HepG2 (cell line): ENCODE data around the gene RPS2. TPM values are rescaled to one million over a fixed set of nuclear protein-coding genes. Genes with fewer than 3 reads are reported as not detected.

Source experiments
- ARHGAP35 ChIP-seq: sonication (generic); formaldehyde crosslinking; IDR thresholded peaks from 2 replicates; pipeline ENCODE4 v1.9.0; 2022; ENCODE audit warnings: mild to moderate bottlenecking, inconsistent platforms, moderate library complexity, missing genetic modification reagents, borderline replicate concordance
- CHD4 ChIP-seq: fragments of 200-600 bp; sonication (generic); IDR thresholded peaks from 2 replicates; pipeline ENCODE4 v1.7.0; 2017; ENCODE audit warnings: mild to moderate bottlenecking, low read length, borderline replicate concordance
- CTCF ChIP-seq: sonication (generic); formaldehyde crosslinking; IDR thresholded peaks from 2 replicates; pipeline ENCODE4 v1.5.0; 2020; ENCODE audit warnings: mild to moderate bottlenecking, missing genetic modification reagents, moderate library complexity
- HIC2 ChIP-seq: sonication (generic); formaldehyde crosslinking; IDR thresholded peaks from 2 replicates; pipeline ENCODE4 v1.9.0; 2022; ENCODE audit warnings: low read depth, missing genetic modification reagents
- HOXA5 ChIP-seq: sonication (generic); formaldehyde crosslinking; IDR thresholded peaks from 2 replicates; pipeline ENCODE4 v1.4.0; 2020; ENCODE audit warnings: missing genetic modification reagents
- KAT2B ChIP-seq: fragments of 150-350 bp; IDR thresholded peaks from 2 replicates; pipeline ENCODE4 v1.6.1; 2014; ENCODE audit warnings: low read depth, low read length, borderline replicate concordance
- KDM5A ChIP-seq: fragments of 200-600 bp; sonication (generic); IDR thresholded peaks from 2 replicates; pipeline ENCODE4 v1.7.0; 2018; ENCODE audit warnings: antibody characterized with exemption, mild to moderate bottlenecking, low read length, borderline replicate concordance
- MBNL3 ChIP-seq: fragments of 250-450 bp; sonication (Bioruptor Pico); conservative IDR thresholded peaks from 2 replicates; pipeline ENCODE4 v1.8.0; 2022; ENCODE audit warnings: mild to moderate bottlenecking, inconsistent platforms
- MIER3 ChIP-seq: IDR thresholded peaks from 2 replicates; pipeline ENCODE4 v1.6.1; 2016; ENCODE audit warnings: missing compliant biosample characterization, borderline replicate concordance
- MZF1 ChIP-seq: sonication (generic); formaldehyde crosslinking; IDR thresholded peaks from 2 replicates; pipeline ENCODE4 v1.8.1; 2023; ENCODE audit warnings: mild to moderate bottlenecking, missing genetic modification reagents, borderline replicate concordance
- NFE2 ChIP-seq: sonication (generic); formaldehyde crosslinking; IDR thresholded peaks from 2 replicates; pipeline ENCODE4 v1.4.0; 2020; ENCODE audit warnings: missing genetic modification reagents
- NR1H2 ChIP-seq: sonication (generic); formaldehyde crosslinking; IDR thresholded peaks from 2 replicates; pipeline ENCODE4 v1.8.1; 2022; ENCODE audit warnings: low read depth, missing genetic modification reagents, borderline replicate concordance
- NR2F1 ChIP-seq, 2 experiments: fragments of 450-650 bp in 1 of 2; formaldehyde crosslinking in 1 of 2; IDR thresholded peaks; 2 replicates each; pipeline versions ENCODE4 v1.5.0 to v1.6.1; 2016 to 2020; ENCODE audit warnings: mild to moderate bottlenecking in 1 of 2, missing compliant biosample characterization in 1 of 2, missing genetic modification reagents in 1 of 2, moderate library complexity in 1 of 2
- PPARG ChIP-seq: conservative IDR thresholded peaks from 2 replicates; pipeline ENCODE4 v1.6.1; 2016; ENCODE audit warnings: missing biosample characterization, missing genetic modification reagents
- RBM39 ChIP-seq: fragments of 200-400 bp; formaldehyde crosslinking; IDR thresholded peaks from one replicate; pipeline ENCODE4 v1.6.1; 2018; ENCODE audit warnings: antibody characterized with exemption, mild to moderate bottlenecking, low read depth, low read length; ENCODE audit not compliant: poor library complexity, severe bottlenecking
- TBP ChIP-seq: sonication (generic); formaldehyde crosslinking; IDR thresholded peaks from 2 replicates; pipeline ENCODE4 v1.5.0; 2020; ENCODE audit warnings: missing genetic modification reagents
- ZC3H4 ChIP-seq: sonication (generic); formaldehyde crosslinking; IDR thresholded peaks from 2 replicates; pipeline ENCODE4 v1.4.0; 2020; ENCODE audit warnings: missing genetic modification reagents, borderline replicate concordance
- ZNF232 ChIP-seq: sonication (generic); formaldehyde crosslinking; IDR thresholded peaks from 2 replicates; pipeline ENCODE4 v1.4.0; 2020; ENCODE audit warnings: missing genetic modification reagents, borderline replicate concordance
- ZNF263 ChIP-seq: sonication (generic); formaldehyde crosslinking; IDR thresholded peaks from 2 replicates; pipeline ENCODE4 v1.4.0; 2020; ENCODE audit warnings: missing genetic modification reagents
- ZNF430 ChIP-seq: sonication (generic); formaldehyde crosslinking; IDR thresholded peaks from 2 replicates; pipeline ENCODE4 v1.9.0; 2021; ENCODE audit warnings: mild to moderate bottlenecking, missing genetic modification reagents
- ZNF530 ChIP-seq: sonication (generic); formaldehyde crosslinking; IDR thresholded peaks from 2 replicates; pipeline ENCODE4 v1.5.0; 2020; ENCODE audit warnings: low read depth, mild to moderate bottlenecking, missing genetic modification reagents
- ZNF776 ChIP-seq: sonication (generic); formaldehyde crosslinking; IDR thresholded peaks from 2 replicates; pipeline ENCODE4 v1.4.0; 2020; ENCODE audit warnings: mild to moderate bottlenecking, missing genetic modification reagents
- ZNF777 ChIP-seq: sonication (generic); formaldehyde crosslinking; IDR thresholded peaks from 2 replicates; pipeline ENCODE4 v1.4.0; 2020; ENCODE audit warnings: missing genetic modification reagents
- ZNF782 ChIP-seq: sonication (generic); formaldehyde crosslinking; IDR thresholded peaks from 2 replicates; pipeline ENCODE4 v1.4.0; 2020; ENCODE audit warnings: missing genetic modification reagents, mild to moderate bottlenecking, borderline replicate concordance
- ZNF850 ChIP-seq: sonication (generic); formaldehyde crosslinking; conservative IDR thresholded peaks from 2 replicates; pipeline ENCODE4 v1.9.0; 2021; ENCODE audit warnings: mild to moderate bottlenecking, missing genetic modification reagents
- ZSCAN20 ChIP-seq: sonication (generic); formaldehyde crosslinking; IDR thresholded peaks from 2 replicates; pipeline ENCODE4 v1.4.0; 2020; ENCODE audit warnings: missing genetic modification reagents, mild to moderate bottlenecking, borderline replicate concordance
- ZSCAN22 ChIP-seq: sonication (generic); formaldehyde crosslinking; IDR thresholded peaks from 2 replicates; pipeline ENCODE4 v1.4.0; 2020; ENCODE audit warnings: mild to moderate bottlenecking, missing genetic modification reagents
- polyA plus RNA-seq, 8 experiments: library from polyadenylated mRNA; depleted of rRNA in 3 of 8; stranded (reverse) in 7 of 8; unstranded in 1 of 8; fragments of >200 nt; fragmentation: Illumina TruSeq in 4 of 8; extraction: Trizol in 4 of 8; gene quantifications; 2 replicates each; pipeline versions ENCODE4 v1.2.1 to v1.2.3, GENCODE V29; 2011 to 2016; ENCODE audit warnings: low read depth in 4 of 8, missing spikeins in 1 of 8, mixed read lengths in 1 of 8; ENCODE audit not compliant: insufficient read depth in 1 of 8
- total RNA-seq, 5 experiments: library from RNA; depleted of rRNA; stranded (reverse); fragments of >200 nt; fragmentation: Illumina TruSeq; extraction: Trizol; gene quantifications; 2 replicates each; pipeline ENCODE4 v1.2.3, GENCODE V29; 2016; ENCODE audit warnings: low read depth in 1 of 5

RPS2 gene
- total and polyA plus RNA-seq, 2 of the 13 experiments (the other 11 are each of a cell fraction or from before 2014, with no cell fraction given) = 1,908 to 4,514 TPM

- TF ChIP-seq ZNF232 (CRISPR knock-in tag) (no peak), KAT2B (no peak), ZNF530 (no peak), KDM5A (no peak), NFE2 (CRISPR knock-in tag) (no peak), PPARG (CRISPR knock-in tag) (no peak), ZNF777 (CRISPR knock-in tag) (peak; percentile 74), NR2F1 (CRISPR knock-in tag; IDR thresholded peaks at IDR 0.05) (no peak), HOXA5 (CRISPR knock-in tag) (0 out of 2 replicates have a peak, but pooled peaks have one; percentile 37), MIER3 (0 out of 2 replicates have a peak, but pooled peaks have one; percentile 14), ZSCAN20 (CRISPR knock-in tag) (no peak), ZNF782 (CRISPR knock-in tag) (peak; percentile 36; the same call in 1 of the 2 replicates), ZNF263 (CRISPR knock-in tag) (peak; percentile 22), ZSCAN22 (CRISPR knock-in tag) (peak; percentile 89), CTCF (CRISPR knock-in tag) (peak; percentile 19; the same call in 1 of the 2 replicates), CHD4 (no peak), NR1H2 (CRISPR knock-in tag) (no peak), MZF1 (CRISPR knock-in tag) (no peak), HIC2 (CRISPR knock-in tag) (0 out of 2 replicates have a peak, but pooled peaks have one; percentile 25), ZC3H4 (CRISPR knock-in tag) (no peak), MBNL3 (no peak), RBM39 (no peak), TBP (CRISPR knock-in tag) (no peak), ARHGAP35 (0 out of 2 replicates have a peak, but pooled peaks have one; percentile 11), ZNF776 (CRISPR knock-in tag) (0 out of 2 replicates have a peak, but pooled peaks have one; percentile 65), ZNF850 (CRISPR knock-in tag) (0 out of 2 replicates have a peak, but pooled peaks have one; percentile 16), ZNF430 (CRISPR knock-in tag) (peak; percentile 86)
Measured at GRCh38 chr16:1942810-1943726, 21.6 kb downstream of the RPS2 start, which contains the start of gene MSRB1 (continued).
